ENCODE data around the gene TTC23.

Gene TTC23

DNA sequence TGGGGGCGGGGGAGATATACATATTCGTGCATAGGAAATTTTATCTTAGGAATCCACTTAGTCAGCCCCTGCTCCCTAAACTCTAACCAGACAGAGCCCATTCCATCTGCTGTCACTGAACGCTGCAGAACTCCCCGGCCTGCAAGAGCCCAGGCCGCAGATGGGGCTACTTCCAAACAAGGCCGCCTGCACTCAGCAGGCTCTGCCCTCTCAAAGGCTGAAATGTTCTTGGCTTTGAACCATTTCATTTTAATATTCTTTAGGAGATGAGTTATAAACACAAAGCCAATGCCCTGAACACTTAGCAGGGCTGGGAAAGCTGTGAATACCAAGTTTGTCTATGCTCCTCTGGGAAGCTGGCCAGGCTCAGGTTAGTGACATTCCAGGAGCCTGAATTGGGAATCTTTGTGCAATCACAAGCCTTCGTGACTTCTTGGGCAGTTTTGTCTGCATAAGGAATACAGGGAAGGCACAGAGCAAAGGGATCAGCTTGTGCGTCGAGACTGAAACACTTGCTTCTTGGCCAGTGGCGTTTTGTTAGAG is 79.5 kb downstream of the TTC23 start:
- FAIRE-seq (no peak), DNase-seq (ENCODE audit: insufficient read length) (no peak)
- no peak for TF ChIP-seq TAF1 (IDR thresholded peaks at IDR 0.05; ENCODE audit: borderline replicate concordance, low read depth, low read length)
- no peak for TF ChIP-seq POLR2A (IDR thresholded peaks at IDR 0.05; ENCODE audit: low read depth, low read length)

DNA sequence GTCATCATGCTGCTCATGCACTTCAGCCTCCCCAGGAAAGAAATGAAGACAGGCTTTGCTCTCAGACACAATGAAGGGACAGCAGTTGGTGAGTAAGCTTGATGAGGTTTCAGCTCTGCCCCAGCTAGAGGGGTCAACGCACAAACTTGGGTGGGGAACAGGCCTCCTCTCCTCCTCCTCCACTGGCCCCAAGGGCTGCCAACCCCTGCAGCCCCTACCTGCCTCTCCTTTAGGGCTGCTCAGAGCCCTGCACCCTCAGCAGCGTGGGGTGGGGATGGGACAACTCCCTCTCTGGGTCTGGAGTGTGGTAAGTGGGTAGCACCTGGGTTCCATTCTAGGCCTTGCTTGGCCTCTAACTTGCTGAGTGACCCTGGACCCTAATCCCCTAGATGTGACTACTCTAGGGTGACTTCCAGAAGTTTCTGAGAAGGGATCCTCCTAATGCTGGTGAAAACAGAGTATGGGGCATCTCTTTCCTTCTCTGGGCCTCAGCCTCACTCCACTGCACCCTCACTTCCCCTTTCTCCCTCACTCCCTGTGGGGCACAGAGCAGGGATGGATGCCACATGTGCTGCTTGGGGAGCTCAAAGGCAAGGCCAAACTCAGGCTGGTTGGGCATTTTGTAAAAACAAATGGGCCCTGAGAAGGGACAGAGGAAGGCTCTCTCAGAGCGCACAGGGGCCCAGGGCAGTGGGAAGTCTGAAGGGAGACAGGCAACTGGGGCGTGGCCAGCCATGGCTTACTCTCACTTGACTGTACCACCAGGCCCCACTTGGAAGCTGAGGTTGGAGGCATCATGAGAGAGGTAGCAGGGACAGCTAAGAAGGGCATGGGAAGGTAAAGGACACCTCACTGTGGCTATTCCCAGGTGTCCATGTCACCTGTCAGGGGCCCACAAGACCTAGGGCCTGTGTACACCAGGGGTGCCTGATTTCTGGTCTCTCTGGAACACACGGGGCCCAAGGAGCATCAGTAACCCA is 80.5 kb downstream of the TTC23 start:
- TF ChIP-seq POLR2AphosphoS5 (IDR thresholded peaks at IDR 0.05; ENCODE audit: low read depth, low read length) (no peak), POLR2A (IDR thresholded peaks at IDR 0.05; ENCODE audit: low read depth, low read length) (no peak), TAF1 (IDR thresholded peaks at IDR 0.05; ENCODE audit: borderline replicate concordance, low read depth, low read length) (no peak)
- FAIRE-seq (no peak), DNase-seq (ENCODE audit: insufficient read length) (no peak)

DNA sequence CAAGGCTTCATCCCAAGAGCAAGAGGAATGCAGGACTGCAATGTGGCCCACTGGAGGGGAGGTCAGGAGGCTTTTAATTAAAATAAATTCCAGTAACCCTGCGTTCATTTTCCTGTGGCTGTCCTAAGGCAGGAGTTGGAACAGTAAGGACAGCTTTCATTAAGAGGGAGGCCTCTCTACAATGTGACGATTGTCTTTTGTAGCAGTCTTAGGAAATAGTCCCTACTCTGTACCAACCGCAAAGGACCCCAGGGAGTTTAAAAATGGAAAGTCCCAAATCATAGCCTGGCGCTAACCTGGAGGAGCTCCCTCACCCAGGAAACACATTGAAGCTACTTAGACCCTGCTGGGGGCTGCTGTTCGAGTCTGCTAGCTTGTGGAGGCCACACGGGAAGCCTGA is 81.7 kb downstream of the TTC23 start:
- no peak for FAIRE-seq
- TF ChIP-seq POLR2A (IDR thresholded peaks at IDR 0.05; ENCODE audit: low read depth, low read length) (no peak), TAF1 (IDR thresholded peaks at IDR 0.05; ENCODE audit: borderline replicate concordance, low read depth, low read length) (no peak), POLR2AphosphoS5 (IDR thresholded peaks at IDR 0.05; ENCODE audit: low read depth, low read length) (no peak)
- no peak for DNase-seq (ENCODE audit: insufficient read length)

DNA sequence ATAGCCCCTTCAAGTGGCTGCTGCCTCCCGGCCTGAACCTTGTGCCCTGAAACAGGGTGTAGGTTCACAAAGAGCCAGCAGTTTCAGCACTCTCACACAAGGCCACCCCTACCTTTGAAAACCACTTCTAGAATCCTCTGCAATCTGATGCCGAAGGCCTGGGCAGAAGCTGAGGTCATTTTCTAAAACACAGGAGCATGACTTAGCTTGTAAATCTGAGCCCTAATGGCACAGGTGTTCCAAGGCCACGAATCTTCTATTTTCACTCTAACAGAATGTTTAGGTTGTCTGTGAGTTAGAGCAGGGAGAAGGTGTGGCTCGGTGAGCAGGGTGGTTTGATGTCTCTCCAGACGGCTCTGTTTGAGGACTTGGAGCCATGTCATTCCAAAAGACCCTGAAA is 82.2 kb downstream of the TTC23 start:
- TF ChIP-seq TAF1 (IDR thresholded peaks at IDR 0.05; ENCODE audit: borderline replicate concordance, low read depth, low read length), result no peak
- TF ChIP-seq POLR2AphosphoS5 (IDR thresholded peaks at IDR 0.05; ENCODE audit: low read depth, low read length), result no peak
- no peak for TF ChIP-seq POLR2A (IDR thresholded peaks at IDR 0.05; ENCODE audit: low read depth, low read length)
- no peak for DNase-seq (ENCODE audit: insufficient read length)
- FAIRE-seq, result no peak

DNA sequence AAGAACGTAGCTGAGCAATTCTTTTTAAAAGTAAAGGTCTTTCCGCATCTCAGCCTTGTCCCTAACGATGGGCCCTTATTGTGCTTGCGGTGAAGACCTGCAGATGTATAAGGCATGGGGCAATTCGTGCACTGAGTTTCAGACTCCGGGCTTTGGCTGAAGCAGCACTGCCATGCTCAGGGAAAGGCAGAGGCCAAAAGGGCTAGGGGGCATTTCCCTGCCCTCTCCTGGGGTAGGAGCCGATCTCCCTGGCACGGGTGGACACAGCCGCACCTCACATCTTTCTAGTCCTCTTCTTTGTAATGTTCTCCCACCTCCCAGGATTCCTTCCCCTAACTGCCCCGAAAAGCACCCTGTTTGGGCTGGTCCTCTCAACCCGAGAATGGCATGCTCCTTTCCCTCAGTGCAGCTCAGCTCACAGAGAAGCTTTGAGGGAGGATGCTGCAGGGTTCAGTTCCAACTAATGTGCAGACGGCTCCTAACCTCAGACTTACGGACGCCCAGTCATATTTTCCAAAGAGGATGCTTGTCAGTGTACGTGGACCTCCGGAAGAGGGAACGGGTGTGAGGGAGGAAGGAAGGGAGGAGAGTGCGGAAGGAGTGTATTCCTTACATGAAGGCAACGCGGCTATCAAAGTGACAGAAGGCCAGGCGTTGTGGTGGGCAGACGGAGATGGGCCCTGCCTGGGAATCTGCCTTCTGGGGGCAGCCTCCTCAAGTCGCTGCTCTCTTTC is 83.3 kb downstream of the TTC23 start:
- FAIRE-seq, result no peak
- TF ChIP-seq TAF1 (IDR thresholded peaks at IDR 0.05; ENCODE audit: borderline replicate concordance, low read depth, low read length) (no peak), POLR2AphosphoS5 (IDR thresholded peaks at IDR 0.05; ENCODE audit: low read depth, low read length) (no peak), POLR2A (IDR thresholded peaks at IDR 0.05; ENCODE audit: low read depth, low read length) (no peak)
- DNase-seq (ENCODE audit: insufficient read length), result no peak

DNA sequence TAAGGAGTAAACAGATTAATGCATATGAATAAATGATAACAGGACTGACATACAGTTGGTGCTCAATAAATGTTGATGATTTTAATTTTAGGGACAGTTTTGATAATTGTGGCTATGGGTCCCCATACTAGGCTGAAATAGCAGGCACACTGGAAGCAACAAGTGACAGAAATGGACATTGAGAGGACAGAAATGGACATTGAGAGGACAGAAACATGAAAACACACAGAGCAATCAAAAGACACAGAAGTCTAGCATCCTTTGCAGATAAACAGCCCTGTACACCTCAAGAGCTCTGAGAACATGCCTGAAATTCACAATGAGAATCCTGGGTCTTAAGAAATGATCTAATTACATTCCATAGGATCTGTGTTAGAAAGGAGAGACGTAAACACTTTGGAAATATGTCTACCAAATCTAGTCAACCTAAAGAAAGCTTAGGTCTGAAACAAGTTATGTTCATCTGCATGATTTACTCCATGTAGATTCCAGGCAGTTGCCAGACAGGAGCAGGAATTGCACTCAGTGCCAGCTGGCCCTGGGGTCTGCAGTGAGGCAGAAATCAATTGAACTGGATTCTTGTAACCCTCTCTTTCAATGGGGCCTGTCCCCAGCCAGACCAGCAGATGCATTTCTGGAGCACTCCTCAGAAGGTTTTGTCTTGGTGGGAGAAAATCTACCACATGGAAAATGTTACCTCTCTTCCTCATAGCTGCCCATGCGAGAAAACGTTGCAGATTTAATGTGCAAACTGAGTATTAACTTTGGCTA is 84.2 kb downstream of the TTC23 start:
- TF ChIP-seq POLR2AphosphoS5 (IDR thresholded peaks at IDR 0.05; ENCODE audit: low read depth, low read length) (no peak), POLR2A (IDR thresholded peaks at IDR 0.05; ENCODE audit: low read depth, low read length) (no peak), TAF1 (IDR thresholded peaks at IDR 0.05; ENCODE audit: borderline replicate concordance, low read depth, low read length) (no peak)
- no peak for DNase-seq (ENCODE audit: insufficient read length)
- FAIRE-seq, result no peak

DNA sequence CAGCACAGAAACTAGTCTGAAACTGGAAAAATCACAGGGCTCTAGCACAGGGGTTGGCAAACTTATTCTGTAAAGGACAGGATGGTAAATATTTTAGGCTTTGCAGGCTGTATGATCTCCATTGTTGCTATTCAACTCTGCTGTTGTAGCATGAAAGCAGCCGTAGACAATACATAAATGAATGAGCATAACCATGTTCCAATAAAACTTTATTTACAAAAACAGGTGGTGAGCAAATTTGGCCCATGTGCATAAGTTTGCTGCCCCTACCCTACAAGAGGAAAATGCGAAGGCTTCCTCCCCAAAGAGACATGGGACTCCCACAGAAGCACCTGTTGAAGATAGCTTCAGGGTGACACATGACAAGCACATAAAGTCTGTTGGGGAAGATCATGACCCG is 85.3 kb downstream of the TTC23 start:
- no peak for FAIRE-seq
- TF ChIP-seq POLR2AphosphoS5 (IDR thresholded peaks at IDR 0.05; ENCODE audit: low read depth, low read length), result no peak
- no peak for TF ChIP-seq TAF1 (IDR thresholded peaks at IDR 0.05; ENCODE audit: borderline replicate concordance, low read depth, low read length)
- no peak for TF ChIP-seq POLR2A (IDR thresholded peaks at IDR 0.05; ENCODE audit: low read depth, low read length)
- DNase-seq (ENCODE audit: insufficient read length), result no peak

DNA sequence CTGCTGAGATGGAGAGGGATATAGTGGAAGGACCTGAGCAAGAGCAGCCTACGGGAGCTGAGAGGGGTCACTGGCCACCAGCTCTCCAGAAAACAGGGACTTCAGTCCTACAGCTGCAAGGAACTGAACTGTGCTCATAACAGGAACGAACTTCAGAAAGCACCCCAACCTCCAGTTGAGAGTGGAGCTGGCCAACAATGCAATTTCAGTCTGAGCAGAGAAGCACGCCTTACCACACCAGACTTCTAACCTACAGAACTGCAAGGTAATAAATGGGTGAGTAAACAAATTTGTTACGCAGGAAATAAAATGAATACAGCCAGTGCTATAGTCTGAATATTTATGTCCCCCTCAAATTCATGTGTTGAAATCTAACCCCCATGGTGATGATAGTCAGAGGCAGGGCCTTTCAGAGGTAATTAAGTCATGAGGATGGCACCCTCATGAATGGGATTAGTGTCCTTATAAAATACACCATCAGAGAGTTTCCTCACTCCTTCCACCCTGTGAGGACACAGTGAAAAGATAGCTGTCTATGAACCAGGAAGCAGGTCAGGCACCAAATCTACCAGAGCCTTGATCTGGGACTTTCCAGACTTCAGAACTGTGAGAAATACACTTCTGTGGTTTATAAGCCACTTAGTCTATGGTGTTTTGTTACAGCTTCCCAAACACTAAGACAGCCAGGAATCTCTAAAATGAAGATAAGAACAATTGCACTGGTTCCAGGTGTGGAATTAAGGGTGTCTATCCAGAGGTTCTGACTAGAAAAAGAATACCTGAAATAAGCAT is 85.9 kb downstream of the TTC23 start:
- TF ChIP-seq TAF1 (IDR thresholded peaks at IDR 0.05; ENCODE audit: borderline replicate concordance, low read depth, low read length), result no peak
- no peak for TF ChIP-seq POLR2A (IDR thresholded peaks at IDR 0.05; ENCODE audit: low read depth, low read length)
- TF ChIP-seq POLR2AphosphoS5 (IDR thresholded peaks at IDR 0.05; ENCODE audit: low read depth, low read length), result no peak
- FAIRE-seq (no peak), DNase-seq (ENCODE audit: insufficient read length) (no peak)

DNA sequence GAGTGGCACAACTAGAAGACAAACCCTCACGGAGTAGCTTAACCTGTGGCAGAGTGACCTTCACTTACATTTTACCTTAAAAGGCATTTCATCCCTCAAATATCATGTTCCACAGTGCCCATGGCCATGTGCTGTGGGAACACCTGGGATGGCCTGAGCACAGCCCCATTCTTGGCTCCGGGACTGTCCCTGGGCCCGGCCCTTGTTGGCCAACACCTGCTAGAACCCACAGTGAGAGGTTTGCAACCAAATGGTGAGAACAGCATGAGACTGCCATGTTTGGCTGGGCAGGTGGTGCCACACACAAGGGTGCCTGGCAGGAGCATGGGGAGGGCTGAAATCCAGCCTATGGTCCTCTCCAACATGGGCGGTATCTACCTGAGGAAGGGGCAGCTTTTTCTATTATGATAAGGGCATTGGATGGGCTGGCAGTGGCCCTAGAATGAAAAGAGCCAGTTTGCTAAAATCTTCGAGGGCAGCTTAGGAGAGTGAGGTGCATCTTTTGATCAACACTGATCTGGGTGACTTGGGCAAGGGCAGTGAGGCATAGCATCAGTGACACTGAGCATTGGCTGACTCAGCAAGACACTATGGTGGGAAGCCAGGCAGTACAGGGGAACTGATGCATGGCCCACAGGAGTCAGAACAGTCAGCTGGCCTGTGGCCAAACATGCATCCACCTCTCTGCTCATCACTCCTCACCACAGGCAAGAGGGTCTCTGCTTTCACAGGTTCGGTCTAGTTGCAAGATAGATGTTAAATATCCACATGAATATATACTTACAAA is 90.6 kb downstream of the TTC23 start:
- FAIRE-seq, result no peak

DNA sequence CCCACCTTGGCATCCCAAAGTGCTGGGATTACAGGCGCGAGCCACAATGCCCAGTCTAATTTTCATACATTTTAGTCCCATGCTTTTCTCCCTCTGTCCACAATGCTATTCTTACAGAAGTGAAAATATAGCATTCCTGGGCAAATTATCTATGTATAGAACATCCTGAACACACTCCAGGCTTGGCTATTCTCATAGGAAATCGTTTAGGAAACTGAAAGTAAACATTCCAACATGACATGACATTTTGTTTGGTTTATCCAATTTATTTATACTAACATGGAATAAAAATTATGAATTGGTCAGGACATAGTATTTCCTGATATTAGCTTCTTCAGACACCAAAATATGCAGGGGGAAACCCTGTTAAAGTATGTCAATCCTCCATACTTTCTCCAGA is 91.9 kb downstream of the TTC23 start:
- no peak for FAIRE-seq
- TF ChIP-seq TAF1 (IDR thresholded peaks at IDR 0.05; ENCODE audit: borderline replicate concordance, low read depth, low read length), result no peak
- TF ChIP-seq POLR2A (IDR thresholded peaks at IDR 0.05; ENCODE audit: low read depth, low read length), result no peak
- no peak for TF ChIP-seq POLR2AphosphoS5 (IDR thresholded peaks at IDR 0.05; ENCODE audit: low read depth, low read length)
- DNase-seq (ENCODE audit: insufficient read length), result no peak

More for the DNA sequence above, 90.6 kb downstream of the TTC23 start:
- TF ChIP-seq TAF1 (IDR thresholded peaks at IDR 0.05; ENCODE audit: borderline replicate concordance, low read depth, low read length) (no peak), POLR2A (IDR thresholded peaks at IDR 0.05; ENCODE audit: low read depth, low read length) (no peak), POLR2AphosphoS5 (IDR thresholded peaks at IDR 0.05; ENCODE audit: low read depth, low read length) (no peak)
- DNase-seq (ENCODE audit: insufficient read length), result no peak

All from GM12892 (cell line).